ENCODE data around the gene CDK5R1.

CDK5R1 gene

DNA sequence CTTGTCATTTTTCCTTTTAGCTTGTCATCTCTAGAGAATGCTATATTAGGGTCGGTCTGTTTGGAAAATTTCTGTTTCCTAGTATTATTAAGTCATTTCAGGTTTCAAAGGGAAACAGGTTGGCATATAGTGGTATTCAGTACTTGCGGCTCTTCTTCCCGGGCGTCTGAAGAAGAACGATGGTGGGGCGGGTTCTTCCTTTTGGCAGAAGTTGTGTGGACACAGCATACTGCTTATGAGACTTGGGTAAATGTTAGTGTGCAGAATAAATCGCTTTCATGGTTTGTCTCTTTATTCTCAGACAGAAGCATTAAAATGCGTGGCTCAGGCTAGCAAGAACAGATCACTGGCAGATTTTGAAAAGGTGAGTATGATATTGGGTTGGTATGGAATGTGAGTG is 9.6 kb upstream of the CDK5R1 start:
- no peak for DNase-seq
- no peaks in the 10 kb centered on the region for H3K4me1 ChIP-seq
- no peak overlapping the region for H3K4me3 ChIP-seq (ENCODE audit: low read depth, low read length)
- no peaks in the 10 kb centered on the region for H3K9me3 ChIP-seq
- TF ChIP-seq, protein P1, sequence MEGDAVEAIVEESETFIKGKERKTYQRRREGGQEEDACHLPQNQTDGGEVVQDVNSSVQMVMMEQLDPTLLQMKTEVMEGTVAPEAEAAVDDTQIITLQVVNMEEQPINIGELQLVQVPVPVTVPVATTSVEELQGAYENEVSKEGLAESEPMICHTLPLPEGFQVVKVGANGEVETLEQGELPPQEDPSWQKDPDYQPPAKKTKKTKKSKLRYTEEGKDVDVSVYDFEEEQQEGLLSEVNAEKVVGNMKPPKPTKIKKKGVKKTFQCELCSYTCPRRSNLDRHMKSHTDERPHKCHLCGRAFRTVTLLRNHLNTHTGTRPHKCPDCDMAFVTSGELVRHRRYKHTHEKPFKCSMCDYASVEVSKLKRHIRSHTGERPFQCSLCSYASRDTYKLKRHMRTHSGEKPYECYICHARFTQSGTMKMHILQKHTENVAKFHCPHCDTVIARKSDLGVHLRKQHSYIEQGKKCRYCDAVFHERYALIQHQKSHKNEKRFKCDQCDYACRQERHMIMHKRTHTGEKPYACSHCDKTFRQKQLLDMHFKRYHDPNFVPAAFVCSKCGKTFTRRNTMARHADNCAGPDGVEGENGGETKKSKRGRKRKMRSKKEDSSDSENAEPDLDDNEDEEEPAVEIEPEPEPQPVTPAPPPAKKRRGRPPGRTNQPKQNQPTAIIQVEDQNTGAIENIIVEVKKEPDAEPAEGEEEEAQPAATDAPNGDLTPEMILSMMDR (IDR thresholded peaks at IDR 0.05; ENCODE audit: low read depth, low read length) = no peak
- no peaks in the 10 kb centered on the region for H3K27me3 ChIP-seq
- H3K36me3 ChIP-seq = peaks cover 37% of the 10 kb centered on the region

DNA sequence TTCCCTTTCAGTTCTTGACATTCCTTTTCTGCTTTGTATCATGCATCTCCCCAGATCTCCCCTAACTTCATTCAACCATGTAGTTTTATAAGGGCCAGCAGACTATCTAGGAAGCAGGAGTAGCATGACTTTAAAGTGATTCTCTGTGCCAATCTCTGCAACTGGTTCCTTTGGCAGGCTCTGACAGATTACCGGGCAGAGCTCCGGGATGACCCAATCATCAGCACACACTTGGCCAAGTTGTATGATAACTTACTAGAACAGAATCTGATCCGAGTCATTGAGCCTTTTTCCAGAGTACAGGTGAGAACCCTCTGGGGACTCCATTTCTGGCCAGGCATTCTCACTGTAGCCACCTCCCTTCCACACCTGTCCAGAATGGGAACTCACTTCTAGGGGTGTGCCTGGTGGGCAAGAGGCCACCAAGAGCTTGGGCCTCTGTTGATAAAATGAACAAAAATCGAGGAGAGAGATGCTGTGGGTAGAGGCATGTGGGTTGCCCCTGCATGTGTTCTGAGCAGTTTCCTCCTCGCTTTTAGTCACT is 7.6 kb upstream of the CDK5R1 start:
- no peak for DNase-seq
- no peak overlapping the region for H3K4me3 ChIP-seq (ENCODE audit: low read depth, low read length)
- peaks cover 31% of the 10 kb centered on the region for H3K36me3 ChIP-seq
- no peaks in the 10 kb centered on the region for H3K27me3 ChIP-seq
- no peaks in the 10 kb centered on the region for H3K9me3 ChIP-seq
- TF ChIP-seq, protein P1 (IDR thresholded peaks at IDR 0.05; ENCODE audit: low read depth, low read length) = no peak
- peaks cover 8% of the 10 kb centered on the region for H3K4me1 ChIP-seq

DNA sequence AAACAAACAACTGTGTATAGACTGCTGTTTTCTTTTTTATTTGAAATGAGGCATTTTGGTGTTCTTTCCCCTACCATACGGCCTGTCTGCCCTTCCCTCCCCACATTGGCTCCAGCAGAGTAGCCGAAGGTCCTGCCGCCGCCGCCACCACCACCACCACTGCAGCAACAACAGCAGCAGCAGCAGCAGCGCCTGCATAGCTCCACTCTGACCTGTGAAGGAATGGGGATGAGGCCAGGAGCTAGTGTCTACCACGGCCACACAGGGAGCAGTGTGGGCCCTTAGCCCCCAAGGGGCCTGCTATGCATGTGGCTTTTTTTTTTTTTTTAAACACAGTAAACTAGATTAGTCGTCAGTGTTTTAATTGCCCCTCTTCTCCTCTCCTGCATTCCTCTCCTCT is 5.6 kb upstream of the CDK5R1 start:
- TF ChIP-seq, protein P1 (IDR thresholded peaks at IDR 0.05; ENCODE audit: low read depth, low read length) = no peak
- Histone ChIP-seq H3K27me3 (no peaks in the 10 kb centered on the region), H3K36me3 (peaks cover 19% of the 10 kb centered on the region), H3K4me3 (ENCODE audit: low read depth, low read length) (no peak overlapping the region), H3K9me3 (no peaks in the 10 kb centered on the region), H3K4me1 (peaks cover 8% of the 10 kb centered on the region)
- no peak for DNase-seq

DNA sequence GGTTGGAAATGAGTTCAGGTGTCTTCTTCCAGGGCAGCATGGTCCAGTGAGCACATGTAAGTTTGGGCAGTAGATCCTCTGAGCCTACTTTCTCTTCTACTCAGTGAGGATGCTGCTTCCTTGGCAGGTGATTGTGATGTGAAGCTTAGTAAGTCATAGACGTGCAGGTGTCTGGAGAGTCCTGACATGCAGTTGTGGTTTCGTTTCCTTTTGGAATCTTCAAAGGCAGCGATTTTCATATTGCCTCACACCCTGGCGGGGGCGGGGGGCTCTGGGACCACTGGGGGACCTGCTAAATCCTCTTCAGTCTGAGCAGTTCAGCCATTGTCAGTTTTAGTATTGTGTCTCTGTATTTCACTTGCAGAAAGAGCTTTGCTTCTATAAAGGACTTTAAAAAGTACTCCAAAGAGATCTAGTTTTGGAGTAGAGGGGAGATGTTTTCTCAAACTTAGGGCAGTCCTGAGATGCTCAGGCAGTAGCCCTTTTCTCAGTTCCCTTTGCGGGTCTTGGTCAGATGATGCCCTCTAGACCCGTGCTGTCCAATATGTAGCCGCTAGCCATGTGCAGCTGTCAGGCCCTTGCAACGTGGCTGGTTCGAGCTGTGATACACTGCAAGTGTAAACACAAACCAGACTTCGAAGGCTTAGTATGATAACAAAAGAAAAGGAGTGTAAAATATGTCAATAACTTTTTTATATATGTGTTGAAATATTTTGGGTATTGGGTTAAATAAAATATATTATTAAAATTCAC is 4.0 kb upstream of the CDK5R1 start:
- peaks cover 7% of the 10 kb centered on the region for H3K36me3 ChIP-seq
- no peak for DNase-seq
- no peaks in the 10 kb centered on the region for H3K9me3 ChIP-seq
- TF ChIP-seq, protein P1 (IDR thresholded peaks at IDR 0.05; ENCODE audit: low read depth, low read length) = no peak
- H3K4me3 ChIP-seq (ENCODE audit: low read depth, low read length) = no peak overlapping the region
- no peaks in the 10 kb centered on the region for H3K27me3 ChIP-seq
- peaks cover 8% of the 10 kb centered on the region for H3K4me1 ChIP-seq

DNA sequence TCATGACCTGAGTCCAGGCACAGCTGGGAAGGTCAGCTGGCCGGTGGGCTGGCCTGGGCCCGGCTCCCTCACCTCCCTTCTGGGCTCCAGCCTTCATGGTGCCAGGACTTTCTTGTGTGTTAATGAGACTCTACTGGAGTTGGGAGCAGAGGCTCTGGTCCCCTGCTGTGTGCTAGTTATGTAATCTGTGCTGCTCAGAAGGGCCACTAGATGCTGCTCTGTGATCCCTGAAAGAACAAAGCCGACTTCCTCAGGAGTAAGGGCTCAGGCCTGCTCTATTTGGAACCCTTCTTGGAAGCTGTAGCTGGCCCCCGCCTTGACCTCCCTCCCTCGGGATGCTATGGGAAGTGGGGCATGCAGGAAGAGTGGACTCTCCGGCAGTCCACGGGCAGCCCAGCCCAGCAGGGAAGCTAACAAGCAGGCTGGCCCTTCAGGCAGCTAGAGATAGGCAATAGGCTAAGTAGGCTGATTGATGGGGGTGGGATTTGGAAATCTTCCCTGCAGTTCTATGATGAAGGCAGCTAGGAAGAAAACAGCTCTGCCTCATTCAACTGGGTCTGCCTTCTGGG is 3.3 kb upstream of the CDK5R1 start:
- TF ChIP-seq, protein P1 (IDR thresholded peaks at IDR 0.05; ENCODE audit: low read depth, low read length) = peak; percentile 75
- Histone ChIP-seq H3K9me3 (no peaks in the 10 kb centered on the region), H3K27me3 (no peaks in the 10 kb centered on the region), H3K4me1 (peaks cover 8% of the 10 kb centered on the region), H3K36me3 (peaks cover 4% of the 10 kb centered on the region), H3K4me3 (ENCODE audit: low read depth, low read length) (no peak overlapping the region)
- peak; percentile 34 for DNase-seq

DNA sequence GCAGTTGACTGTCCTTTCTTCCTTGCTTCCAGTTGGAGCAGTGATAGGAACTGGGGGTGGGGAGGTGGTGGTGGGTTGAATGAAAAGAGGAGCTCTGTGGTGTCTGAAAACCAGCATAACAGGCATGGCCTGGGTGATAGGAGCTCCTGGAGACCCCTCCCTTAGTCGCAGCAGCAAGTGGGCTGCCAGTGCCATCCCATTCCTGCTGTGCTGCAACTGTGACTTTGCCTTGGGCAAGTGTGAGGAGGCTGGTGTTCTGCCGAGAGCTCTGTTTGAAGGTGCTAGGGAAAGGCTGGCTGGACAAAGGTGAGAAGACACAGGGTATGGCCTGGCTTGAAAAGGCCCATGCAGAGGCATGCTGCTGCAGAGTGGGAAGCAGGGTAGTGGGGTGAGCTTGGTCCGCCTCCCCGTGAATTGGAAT is 2.7 kb upstream of the CDK5R1 start:
- H3K4me1 ChIP-seq = peaks cover 8% of the 10 kb centered on the region
- no peak overlapping the region for H3K4me3 ChIP-seq (ENCODE audit: low read depth, low read length)
- TF ChIP-seq, protein P1 (IDR thresholded peaks at IDR 0.05; ENCODE audit: low read depth, low read length) = no peak
- H3K9me3 ChIP-seq = no peaks in the 10 kb centered on the region
- H3K27me3 ChIP-seq = no peaks in the 10 kb centered on the region
- H3K36me3 ChIP-seq = peaks cover 6% of the 10 kb centered on the region
- no peak for DNase-seq
